GM19351 (cell line): ENCODE measurements around the gene CMPK1.

Source experiments
- ATAC-seq: cut with Tn5 transposase; IDR thresholded peaks from one replicate; pipeline ENCODE4 v1.9.1; 2021; ENCODE audit warnings: mild to moderate bottlenecking, moderate library complexity; ENCODE audit not compliant: unreplicated experiment

Gene CMPK1

DNA sequence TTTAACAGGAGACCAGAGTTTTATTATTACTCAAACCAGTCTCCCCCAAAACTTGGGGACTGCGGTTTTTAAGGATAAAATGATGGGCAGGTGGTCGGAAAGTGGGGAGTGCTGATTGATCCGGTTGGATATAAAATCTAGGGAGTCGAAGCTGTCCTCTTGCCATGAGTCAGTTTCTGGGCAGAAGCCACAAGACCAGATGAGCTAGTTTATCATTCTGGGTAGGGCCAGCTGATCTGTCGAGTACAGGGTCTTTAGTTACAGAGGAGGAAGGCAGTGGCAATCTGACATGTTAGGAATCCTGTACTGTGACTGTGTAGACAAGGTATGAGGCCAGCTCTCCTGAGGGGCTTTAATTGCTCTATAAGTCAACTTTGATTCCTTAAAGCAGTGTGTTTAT, 59.6 kb downstream of the CMPK1 start:
- ATAC-seq, result no peak

- no peak for ATAC-seq
These were observed 61.8 kb downstream of the CMPK1 start for GRCh38 chr1:47395433-47395832.

DNA sequence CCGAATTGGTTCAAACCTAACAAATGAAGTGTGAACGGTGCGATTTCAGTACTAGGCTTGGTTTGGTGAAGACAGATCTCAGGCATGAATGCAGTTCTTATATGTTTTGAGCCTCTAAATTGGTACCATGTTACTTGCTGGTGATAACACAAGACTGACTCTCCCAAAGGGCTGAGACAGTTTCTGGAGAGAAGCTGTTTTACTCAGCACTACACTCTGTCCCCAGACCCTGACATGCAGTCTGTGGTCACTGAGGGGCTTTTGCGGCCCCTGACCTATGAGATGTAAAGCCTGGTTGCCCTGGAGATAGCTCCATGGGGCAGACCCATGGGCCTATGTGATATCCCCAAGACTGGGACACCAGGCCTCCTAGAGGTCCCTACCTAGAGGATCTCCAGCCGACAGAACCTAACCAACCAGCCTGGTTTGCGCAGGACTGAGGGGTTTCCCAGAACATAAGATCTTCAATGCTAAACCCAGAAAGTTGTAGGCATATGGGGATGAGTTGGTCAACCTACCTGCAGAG, 63.1 kb downstream of the CMPK1 start:
- ATAC-seq, result no peak

DNA sequence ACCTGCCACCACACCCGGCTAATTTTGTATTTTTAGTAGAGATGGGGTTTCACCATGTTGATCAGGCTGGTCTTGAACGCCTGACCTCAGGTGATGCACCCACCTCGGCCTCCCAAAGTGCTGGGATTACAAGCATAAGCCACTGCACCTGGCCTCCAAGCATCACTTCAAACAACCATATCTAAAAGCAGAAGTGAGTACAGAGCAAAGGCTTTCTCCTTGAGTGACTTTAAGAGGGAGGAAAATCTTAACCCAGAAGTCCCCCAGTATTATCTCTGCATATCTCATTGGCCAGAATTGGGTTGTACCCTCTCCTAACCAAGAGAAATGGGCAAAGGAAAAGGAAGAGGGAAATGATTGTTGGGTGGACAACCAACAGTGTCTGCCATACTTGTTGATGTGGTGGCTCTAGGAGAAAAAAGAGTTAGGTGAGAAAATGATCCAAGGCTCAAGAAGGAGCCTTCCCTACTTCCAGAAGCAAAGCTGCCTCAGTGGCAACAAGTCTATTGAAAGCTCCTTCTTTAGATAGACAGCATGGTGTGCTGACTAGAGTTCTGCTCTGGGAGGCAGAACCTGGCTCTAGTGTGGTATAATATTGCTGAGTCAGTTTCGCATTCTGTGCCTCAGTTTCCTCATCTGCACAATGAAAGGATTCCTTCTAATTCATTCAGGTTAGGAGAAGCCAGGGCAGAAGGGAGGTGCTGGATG, 65.7 kb downstream of the CMPK1 start:
- ATAC-seq, result peak; percentile 79

DNA sequence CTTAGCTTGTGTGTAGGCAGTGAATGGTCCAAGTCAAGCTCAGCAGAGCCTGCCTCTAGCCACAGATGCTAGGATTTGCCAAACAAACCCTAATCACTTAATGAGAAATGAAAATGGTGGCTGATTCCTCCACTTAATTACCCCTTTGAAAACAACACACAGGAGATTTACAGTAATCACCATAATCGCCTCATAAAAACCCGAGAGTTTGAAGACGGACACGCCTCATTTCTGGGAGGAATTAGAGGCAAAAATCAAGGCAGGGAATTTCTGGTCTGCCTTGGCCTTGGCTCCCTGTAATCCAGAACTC, 66.2 kb downstream of the CMPK1 start:
- ATAC-seq, result no peak

- ATAC-seq, result no peak
These were observed 68.2 kb downstream of the CMPK1 start for GRCh38 chr1:47401761-47402160.

GRCh38 chr1:47402591-47402990, 69.0 kb downstream of the CMPK1 start:
- ATAC-seq, result no peak

DNA sequence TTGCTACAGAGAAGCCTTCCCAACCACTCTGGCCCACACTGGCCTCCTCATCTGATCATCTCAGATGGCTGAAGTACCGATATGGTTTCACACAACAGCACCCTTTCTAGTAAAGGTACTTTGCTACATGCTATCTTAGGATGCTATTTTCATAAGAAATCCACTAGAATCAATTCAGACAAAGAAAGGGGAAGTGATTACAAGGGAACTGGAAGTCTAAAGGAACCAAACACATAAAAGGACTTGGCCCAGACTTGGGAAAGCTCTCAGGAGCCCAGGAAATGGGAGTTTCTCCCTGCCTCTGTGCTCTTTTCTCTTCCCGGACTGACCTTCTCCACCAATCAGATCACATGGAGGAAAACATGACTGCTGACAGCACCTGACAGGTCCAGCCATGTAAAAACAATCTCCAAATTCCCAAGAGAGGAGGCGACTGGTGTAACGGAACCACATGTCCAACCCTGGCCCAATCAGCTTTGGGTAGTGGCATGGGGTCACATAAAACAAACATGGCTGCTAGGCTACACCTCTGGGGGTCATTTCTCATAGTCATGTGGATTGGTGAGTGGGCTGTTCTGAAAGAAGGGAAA, 69.8 kb downstream of the CMPK1 start:
- ATAC-seq, result no peak

- no peak for ATAC-seq
These were observed 72.1 kb downstream of the CMPK1 start for GRCh38 chr1:47405697-47406096.

- ATAC-seq, result no peak
These were observed 73.4 kb downstream of the CMPK1 start for GRCh38 chr1:47406966-47407365.

DNA sequence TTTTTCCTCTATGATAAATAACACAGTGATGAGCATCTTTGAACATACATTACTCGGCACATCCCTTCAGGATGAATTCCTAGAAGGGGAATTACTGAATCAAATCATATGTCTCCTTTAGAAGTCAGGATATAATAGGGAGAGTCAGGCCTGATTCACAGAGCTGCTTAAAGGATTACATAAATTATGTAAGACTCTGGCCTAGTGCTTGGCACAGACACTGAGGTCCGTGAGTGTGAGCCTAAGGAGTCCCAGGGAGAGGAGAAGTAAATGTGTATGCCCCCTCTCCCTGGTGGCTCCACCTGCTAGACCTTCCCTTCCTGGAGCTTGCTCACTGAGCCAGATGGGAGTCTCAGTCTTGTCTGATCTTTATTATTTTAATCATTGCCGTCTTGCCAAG, 73.9 kb downstream of the CMPK1 start:
- no peak for ATAC-seq

GRCh38 chr1:47409311-47410067, 75.9 kb downstream of the CMPK1 start:
- ATAC-seq, result no peak

DNA sequence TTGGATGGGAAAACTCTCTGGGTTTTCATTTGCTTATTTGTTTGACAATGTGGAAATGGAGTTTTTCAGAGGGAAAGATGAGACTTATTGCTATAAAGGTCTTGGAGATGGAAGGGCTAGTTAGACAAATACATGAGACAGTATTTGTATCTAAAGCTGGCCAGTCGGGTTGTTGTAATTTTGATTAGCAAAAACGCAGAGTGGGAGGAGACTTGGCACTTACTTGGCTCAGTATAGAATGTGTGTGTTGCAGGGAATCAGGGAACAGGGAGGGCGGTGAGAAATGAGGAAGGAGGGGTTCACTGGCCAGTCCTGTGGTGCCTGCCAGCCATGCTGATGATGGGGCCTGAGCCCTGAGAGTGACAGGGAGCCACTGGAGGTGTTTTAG, 76.5 kb downstream of the CMPK1 start:
- ATAC-seq, result no peak

DNA sequence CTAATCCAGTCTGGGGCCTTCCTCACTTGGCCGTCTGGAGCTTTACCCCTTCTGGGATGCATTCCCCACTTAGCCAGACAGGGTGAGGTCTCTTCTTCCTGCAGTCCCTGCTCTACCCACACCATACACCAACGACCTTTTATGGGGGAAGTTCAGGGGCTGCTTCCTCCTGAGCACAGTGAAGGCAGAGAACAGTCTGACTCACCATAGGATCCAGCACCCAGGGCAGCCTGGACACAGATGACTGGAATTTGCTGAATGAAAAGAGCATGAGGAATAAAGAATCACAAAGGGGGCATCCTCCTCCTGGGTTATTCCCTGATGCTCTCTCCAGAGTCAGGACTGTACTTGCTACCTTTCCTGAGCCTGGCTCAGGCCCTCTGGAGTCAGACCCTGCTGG, 77.8 kb downstream of the CMPK1 start:
- no peak for ATAC-seq

GRCh38 chr1:47412437-47412836, 78.8 kb downstream of the CMPK1 start:
- no peak for ATAC-seq

- ATAC-seq, result no peak
These were observed 82.2 kb downstream of the CMPK1 start, which contains the start of gene FOXE3 for GRCh38 chr1:47415728-47416318. Gene FOXE3, plus strand, starts transcription at chr1:47416285. Its CDS starts 31 bp downstream, at chr1:47416316.

DNA sequence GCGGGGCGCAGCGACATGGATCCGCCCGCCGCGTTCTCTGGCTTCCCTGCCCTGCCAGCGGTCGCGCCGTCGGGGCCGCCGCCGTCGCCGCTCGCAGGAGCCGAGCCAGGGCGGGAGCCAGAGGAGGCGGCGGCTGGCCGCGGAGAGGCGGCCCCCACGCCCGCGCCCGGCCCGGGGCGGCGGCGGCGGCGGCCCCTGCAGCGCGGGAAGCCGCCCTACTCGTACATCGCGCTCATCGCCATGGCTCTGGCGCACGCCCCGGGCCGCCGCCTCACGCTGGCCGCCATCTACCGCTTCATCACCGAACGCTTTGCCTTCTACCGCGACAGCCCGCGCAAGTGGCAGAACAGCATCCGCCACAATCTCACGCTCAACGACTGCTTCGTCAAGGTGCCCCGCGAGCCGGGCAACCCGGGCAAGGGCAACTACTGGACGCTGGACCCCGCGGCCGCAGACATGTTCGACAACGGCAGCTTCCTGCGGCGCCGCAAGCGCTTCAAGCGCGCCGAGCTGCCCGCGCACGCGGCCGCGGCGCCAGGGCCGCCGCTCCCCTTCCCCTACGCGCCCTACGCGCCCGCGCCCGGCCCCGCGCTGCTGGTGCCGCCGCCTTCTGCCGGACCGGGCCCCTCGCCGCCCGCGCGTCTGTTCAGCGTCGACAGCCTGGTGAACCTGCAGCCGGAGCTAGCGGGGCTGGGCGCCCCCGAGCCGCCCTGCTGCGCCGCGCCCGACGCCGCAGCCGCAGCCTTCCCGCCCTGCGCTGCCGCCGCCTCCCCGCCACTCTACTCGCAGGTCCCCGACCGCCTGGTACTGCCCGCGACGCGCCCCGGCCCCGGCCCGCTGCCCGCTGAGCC, 83.0 kb downstream of the CMPK1 start:
- no peak for ATAC-seq

DNA sequence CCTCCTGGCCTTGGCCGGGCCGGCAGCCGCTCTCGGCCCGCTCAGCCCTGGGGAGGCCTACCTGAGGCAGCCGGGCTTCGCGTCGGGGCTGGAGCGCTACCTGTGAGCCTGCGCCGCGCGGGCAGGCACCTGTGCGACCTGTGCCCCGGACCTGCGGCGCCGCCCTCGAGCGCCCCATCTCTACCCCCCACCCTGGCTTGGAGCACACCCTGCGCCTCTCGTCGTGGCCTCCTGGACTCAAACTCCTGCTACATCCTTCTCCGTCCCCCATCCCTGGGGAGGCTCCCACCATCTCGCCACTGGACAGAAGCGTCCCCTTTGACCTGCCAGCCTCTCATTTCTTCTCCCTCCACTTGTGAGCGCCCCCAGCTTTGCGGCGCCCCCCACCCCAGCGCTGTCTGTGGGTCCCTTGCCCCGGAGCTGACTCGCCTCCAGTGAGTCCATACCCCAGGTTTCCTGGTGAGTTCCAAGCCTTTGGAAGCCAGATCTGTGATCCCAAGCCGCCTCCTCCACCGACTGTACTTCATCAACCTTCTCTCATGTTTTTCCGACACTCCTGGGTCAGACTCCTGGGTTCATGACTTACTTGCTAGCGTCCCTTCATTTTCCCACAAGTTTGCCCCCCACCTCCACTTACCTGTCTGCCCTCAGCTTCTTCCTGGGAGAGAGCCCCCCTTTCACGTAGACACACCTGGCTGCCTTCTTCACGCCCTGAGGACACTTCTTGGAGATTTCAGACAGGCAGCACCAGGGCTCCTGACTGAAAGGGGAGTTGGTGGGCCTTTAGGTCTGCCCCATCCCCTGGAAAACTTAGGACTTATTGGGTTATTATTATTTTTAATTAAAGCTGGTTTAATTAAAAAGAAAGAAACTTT, 83.8 kb downstream of the CMPK1 start:
- ATAC-seq, result no peak

DNA sequence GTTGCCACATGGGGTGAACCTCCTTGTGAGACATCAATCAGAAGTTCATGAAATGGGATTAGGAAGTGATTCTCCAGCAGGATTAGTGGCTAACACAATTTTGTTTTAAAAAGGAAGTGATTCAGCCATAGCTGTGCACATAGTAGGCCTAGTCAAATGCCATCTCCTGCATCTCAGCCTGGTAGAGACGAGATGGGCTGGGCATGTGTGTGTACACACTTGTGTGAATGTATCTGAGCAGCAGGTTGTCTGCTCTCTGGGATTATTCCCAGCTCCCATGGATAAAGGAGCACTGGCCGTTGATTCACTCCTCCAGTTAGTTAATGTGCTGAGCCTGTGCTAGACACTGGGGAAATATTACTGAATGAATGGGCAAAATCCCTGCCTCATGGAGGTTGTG, 84.5 kb downstream of the CMPK1 start:
- no peak for ATAC-seq
